Activated naive CD4-positive, alpha-beta T cell treated with anti-CD3 and anti-CD28 coated beads, Interleukin-2, amount 50 U/mL, for 16 hours (primary cell): ENCODE measurements around the gene ZNHIT1.
"Not testable (repeated sequence)": the region's sequence is repeated elsewhere in the genome, so short reads cannot be mapped to it uniquely, and the experiment has no call there.

Source experiments
- DNase-seq: peaks from one replicate; pipeline ENCODE4 v3.0.0-alpha.2; 2020

ZNHIT1 gene

GRCh38 chr7:101243646-101244374 is 25.8 kb downstream of the ZNHIT1 start:
- DNase-seq: no peak

- peak; percentile 95 for DNase-seq
Observed at GRCh38 chr7:101244375-101245146, 26.6 kb downstream of the ZNHIT1 start, which contains the start of gene FIS1. TSS of gene FIS1 (minus strand) at chr7:101245081. CDS start at chr7:101245004, 77 bp downstream.

- no peak for DNase-seq
Observed at GRCh38 chr7:101245147-101245668, 27.2 kb downstream of the ZNHIT1 start.

GRCh38 chr7:101248276-101248675 is 30.3 kb downstream of the ZNHIT1 start:
- DNase-seq: no peak

DNA sequence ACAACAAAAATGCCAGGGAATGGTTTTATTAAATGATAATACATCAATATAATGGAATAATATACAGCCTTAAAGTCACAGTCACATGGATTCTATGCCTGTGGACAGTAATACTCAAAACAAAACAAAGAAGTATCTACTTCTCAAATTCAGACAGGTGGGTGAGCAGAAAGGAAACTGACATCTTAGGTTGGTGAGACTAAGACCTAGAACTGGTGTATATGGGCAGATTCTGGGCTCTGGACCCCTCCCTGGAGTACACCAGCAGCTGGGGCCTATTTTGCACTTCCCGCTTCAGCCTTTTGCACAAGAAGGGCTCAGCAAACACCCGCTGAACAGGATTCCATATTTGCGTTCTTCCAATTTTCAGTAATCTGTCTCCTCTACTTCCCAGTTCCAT is 32.4 kb downstream of the ZNHIT1 start:
- no peak for DNase-seq

- DNase-seq: peak; percentile 100
Observed at GRCh38 chr7:101251871-101252659, 34.1 kb downstream of the ZNHIT1 start.

DNA sequence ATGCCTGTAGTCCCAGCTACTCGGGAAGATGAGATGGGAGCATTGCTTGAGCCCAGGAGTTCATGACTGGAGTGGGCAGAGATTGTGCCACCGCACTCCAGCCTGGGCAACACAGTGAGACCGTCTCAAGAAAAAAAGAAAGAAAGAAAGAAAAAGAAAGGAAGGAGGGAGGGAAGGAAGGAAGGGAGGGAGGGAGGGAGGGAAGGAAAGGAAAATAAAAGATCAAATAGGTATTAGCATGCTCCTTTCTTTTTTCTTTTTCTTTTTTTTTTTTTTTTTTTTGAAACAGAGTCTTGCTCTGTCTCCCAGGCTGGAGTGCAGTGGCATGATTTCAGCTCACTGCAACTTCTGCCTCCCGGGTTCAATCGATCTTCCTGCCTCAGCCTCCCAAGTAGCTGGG is 35.2 kb downstream of the ZNHIT1 start:
- DNase-seq: not testable (repeated sequence)

DNA sequence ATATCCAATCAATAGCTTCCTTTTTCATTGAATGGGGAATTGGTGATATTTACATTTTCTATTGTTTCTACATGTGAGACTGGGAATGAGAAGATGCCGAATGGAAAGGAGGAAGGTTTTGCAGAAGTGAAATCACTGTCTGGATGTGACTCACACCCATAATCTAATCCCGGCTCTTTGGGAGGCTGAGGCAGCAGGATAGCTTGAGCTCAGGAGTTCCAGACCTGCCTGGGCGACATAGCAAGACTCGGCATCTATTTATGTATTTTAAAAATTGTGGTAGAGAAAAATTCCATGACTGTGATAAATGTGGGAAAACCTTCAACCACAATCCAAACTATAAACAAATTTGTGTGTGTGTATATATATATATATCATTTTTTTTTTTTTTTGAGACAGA is 37.8 kb downstream of the ZNHIT1 start:
- DNase-seq: no peak

- no peak for DNase-seq
Observed at GRCh38 chr7:101258243-101258731, 40.3 kb downstream of the ZNHIT1 start.

- not testable (repeated sequence) for DNase-seq
Observed at GRCh38 chr7:101264102-101264706, 46.2 kb downstream of the ZNHIT1 start.

DNA sequence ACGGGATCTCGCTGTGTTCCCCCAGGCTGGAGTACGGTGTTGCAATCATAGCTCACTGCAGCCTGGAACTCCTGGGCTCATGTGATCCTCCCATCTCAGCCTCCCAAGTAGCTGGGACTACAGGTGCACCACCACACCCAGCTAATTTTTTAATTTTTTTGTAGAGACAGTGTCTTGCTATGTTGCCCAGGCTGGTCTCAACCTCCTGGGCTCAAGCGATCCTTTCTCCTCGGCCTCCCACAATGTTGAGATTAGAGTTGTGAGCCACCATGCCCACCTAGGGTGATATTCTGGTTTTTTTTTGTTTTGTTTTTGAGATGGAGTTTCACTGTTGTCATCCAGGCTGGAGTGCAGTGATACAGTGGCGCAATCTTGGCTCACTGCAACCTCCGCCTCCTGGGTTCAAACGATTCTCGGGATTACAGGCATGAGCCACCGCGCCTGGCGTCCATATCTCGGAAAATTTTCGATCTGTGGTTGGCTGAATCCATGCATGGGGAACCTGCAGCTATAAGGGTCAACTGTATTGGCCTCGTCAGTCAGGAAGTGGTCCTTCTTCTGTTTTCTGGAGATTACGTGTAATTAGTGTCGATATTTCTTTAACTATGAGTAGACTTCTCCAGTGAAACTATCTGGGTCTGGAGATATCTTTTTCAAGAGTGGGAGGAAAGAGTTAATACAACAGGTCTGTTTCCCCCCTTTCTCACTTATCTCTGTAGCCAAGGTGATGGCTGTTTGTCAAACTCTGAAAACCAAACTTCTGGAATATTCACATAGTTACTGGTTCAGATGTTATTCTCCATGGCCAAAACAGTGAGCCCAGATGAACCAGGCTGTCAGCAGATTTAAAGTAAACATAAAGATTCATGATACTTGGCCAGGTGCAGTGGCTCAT is 47.9 kb downstream of the ZNHIT1 start:
- DNase-seq: no peak

GRCh38 chr7:101269664-101270063 is 51.7 kb downstream of the ZNHIT1 start:
- no peak for DNase-seq

GRCh38 chr7:101271021-101271420 is 53.1 kb downstream of the ZNHIT1 start:
- DNase-seq: no peak

GRCh38 chr7:101273206-101273605 is 55.2 kb downstream of the ZNHIT1 start:
- DNase-seq: no peak
